ENCODE results near the gene ZCCHC24.

ZCCHC24 gene

DNA sequence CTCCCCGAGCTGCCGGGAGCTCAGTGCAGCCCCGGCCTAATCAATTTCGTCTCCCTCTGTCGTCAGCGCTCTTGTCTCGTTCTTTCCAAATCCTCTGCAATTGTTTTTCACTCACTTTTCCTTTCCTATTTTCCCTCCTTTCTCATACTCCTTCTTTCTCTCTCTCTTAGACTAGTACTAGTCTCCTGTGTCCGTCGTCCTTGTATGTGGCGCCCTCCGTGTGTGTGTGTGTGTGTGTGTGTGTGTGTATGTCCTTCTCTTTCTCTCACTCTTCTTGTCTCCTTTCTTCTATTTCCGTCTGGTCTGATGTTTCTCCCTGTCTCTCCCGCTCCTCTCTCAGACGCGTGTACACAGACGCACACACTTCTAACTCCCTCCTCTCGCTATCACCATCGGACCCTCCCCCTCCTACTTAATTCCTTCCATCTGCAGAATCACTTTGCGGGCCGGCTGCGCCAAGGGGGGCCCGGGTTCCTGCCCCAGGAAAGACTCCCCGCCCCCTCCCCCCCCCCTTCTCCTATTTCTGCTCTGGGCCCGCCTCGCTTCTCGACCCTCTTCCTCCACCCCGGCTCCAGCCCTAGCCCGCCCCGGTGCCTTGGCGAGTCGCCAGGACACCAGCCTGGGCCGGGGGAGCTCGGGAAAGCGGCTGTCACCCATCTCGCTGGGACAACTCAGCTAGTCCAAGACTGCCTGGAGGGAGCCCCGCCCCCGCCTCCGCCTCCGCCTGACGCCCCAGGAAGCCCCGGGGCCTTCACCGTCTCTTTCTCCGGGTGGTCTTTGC is 743 bp upstream of the ZCCHC24 start:
- TF ChIP-seq, protein P1, sequence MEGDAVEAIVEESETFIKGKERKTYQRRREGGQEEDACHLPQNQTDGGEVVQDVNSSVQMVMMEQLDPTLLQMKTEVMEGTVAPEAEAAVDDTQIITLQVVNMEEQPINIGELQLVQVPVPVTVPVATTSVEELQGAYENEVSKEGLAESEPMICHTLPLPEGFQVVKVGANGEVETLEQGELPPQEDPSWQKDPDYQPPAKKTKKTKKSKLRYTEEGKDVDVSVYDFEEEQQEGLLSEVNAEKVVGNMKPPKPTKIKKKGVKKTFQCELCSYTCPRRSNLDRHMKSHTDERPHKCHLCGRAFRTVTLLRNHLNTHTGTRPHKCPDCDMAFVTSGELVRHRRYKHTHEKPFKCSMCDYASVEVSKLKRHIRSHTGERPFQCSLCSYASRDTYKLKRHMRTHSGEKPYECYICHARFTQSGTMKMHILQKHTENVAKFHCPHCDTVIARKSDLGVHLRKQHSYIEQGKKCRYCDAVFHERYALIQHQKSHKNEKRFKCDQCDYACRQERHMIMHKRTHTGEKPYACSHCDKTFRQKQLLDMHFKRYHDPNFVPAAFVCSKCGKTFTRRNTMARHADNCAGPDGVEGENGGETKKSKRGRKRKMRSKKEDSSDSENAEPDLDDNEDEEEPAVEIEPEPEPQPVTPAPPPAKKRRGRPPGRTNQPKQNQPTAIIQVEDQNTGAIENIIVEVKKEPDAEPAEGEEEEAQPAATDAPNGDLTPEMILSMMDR (IDR thresholded peaks at IDR 0.05; ENCODE audit: low read depth, low read length) = no peak
- peak overlapping the region; percentile 52 for H3K4me3 ChIP-seq (ENCODE audit: low read depth, low read length)

DNA sequence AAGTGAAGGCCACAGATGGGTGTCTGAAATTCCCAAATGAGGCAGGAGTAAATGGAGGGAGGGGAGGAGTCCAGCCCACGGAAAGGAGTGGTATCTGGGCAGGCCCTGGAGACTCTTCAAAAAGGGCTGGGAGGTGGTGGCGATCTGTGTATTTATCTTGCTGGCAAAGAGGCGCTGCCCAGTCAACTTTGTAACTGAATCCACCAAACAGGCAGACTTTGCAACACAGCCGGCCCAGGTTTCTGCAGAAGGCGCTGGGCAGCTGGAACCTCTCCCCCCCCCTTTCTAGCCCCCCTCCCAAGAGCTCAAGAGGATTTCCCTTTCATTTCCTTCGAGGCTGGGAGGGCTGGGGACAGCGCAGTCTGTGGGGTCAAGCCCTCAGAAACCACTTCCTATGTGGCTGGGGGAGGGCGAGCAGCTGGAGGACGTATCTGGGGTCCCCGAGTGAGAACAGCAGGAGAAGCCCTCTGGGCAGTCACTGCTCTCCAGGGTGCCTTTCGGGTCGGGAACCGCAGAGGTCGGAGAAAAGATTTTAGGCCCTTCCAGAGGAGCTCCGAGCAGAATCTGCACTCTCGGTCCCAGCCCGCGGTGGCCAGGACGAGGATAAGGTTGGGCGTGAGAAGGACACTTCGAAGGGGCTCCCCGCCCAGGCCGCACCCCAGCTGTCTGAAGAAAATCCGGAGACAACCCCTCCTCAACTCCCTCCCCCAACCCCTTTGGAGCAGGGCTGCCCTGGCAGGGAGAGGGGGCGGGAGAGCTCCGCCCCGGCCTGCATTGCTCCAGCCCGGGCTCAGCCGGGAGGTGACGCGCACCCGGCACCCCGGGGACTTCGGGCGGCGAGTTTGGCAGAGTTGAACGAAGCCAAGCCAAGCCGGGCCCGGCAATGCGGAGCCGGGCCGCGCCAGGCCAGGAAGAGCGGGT is 965 bp downstream of the ZCCHC24 start:
- H3K4me3 ChIP-seq (ENCODE audit: low read depth, low read length) = peak overlapping the region; percentile 87
- TF ChIP-seq, protein P1 (IDR thresholded peaks at IDR 0.05; ENCODE audit: low read depth, low read length) = no peak

DNA sequence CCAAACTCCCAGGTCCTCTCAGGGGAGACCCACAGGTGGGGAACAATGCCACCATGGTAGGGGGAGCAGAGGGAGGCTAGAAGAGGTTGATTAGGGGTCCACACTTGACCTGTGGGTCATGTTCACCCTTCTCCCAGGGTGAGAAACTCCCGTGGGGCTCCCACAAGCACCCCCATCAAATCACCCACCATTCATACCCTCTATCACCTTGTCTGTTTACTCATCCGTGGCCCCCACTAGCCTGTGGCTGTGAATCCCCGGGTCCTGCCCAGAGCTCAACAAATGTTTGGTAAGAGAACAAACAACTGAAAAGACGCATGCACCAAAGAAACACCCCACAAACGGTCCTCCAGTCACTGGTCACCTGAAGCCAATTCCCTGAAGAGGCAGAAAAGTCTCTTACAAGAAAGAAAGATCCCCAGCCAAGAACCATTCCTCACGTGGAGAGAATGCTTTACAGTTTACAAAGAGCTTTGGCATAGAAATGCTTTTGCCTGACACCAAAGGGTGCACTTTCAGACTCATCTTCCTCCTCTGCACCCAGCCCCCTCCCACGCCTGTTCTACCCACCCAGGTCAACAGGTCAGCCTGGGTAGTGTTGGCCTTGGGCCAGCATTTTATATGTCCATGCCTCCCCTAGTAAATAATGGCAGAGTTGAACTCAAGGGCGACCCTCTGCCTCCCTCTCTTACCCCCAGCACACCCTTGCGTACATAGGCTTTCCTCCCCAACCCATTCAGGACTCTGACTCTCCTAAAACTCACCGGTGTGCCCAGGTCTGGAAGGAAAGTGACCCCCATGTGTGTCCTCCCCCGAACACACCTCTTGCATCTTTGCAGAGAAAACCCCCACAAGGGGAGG is 1.9 kb downstream of the ZCCHC24 start:
- H3K4me3 ChIP-seq (ENCODE audit: low read depth, low read length) = peak overlapping the region; percentile 87
- TF ChIP-seq, protein P1 (IDR thresholded peaks at IDR 0.05; ENCODE audit: low read depth, low read length) = no peak

DNA sequence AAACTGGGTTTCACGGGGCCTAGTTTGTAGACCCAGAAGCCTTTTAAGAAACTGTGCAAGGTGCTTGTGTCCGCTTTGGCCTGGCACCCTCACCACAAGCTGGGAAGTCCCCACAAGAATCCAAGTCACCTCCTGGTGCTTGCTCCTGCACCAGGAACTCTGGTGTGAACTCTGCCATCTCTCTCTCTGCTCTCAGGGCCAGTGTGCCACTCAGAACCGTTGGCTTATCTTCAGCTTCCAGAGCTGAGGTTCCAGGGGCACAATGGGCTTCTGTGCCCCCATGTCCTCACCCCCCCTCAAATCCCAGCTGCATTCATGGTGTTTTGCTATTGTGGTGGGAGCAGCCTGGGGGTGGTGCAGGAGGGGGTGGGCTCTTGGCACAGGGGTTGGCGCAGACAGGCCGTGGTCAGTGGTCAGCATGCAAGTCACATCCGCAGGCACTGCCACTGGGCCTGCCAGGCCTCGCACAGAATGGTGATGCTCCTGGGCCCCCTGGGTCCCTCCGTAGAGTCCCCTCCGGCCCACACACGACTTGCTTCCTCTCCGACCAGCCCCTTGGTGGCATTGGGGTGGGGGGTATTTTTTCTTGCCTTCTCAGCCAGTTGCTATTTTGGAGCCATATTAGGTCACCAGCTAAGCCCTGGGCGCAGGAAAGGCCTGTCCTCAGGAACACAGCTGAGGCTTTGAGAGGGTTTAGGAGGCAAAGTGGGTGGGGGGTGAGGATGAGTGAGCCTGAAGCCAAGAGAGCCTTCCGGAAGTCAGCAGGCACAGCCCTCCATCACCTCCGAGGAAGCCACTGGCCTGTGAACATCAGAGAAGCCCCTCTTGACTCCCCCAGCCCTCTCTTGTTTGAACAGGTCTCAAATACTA is 3.0 kb downstream of the ZCCHC24 start:
- TF ChIP-seq, protein P1 (IDR thresholded peaks at IDR 0.05; ENCODE audit: low read depth, low read length) = no peak
- H3K4me3 ChIP-seq (ENCODE audit: low read depth, low read length) = peak overlapping the region; percentile 87

DNA sequence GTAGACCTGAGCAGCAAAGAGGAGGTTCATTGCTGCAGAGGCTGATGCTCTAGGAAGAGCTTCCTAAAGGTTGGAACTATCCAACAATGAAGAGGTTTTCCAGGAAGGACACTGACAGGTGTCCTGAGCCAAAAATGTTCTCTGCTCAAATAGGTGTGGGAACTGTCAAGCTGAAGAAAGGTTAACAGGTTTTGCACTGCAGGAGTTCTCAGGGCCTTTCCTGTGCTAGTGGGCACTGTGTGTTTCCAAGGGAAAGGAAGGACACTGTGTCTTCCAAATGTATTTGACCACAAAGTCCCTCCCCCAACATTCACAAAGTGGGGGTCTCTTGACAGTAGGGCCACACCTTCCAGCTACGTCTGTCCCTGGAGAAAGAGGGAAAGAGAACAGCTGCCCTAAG is 4.0 kb downstream of the ZCCHC24 start:
- TF ChIP-seq, protein P1 (IDR thresholded peaks at IDR 0.05; ENCODE audit: low read depth, low read length) = no peak
- no peak overlapping the region for H3K4me3 ChIP-seq (ENCODE audit: low read depth, low read length)

DNA sequence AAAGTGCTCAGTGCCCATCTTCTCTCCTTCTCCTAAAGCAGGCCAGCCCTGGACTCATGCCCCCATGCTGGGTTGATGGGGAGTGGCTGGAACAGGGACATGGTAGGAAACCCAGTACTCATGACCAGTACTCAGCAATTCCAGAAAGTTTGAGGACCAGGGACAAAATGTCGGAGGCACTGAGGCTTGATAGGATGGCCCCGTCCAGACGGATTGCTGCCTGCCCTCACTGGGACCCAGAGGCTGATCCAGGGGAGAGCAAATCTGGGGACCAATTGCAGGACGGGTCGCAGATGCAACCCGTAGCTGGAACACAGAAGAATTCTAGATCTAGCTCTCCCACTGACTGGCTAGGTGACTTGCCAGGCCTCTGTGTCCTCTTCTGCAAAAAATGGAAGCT is 5.1 kb downstream of the ZCCHC24 start:
- H3K4me3 ChIP-seq (ENCODE audit: low read depth, low read length) = no peak overlapping the region
- TF ChIP-seq, protein P1 (IDR thresholded peaks at IDR 0.05; ENCODE audit: low read depth, low read length) = no peak

Data from WI38 (cell line).